NCI-H1048 (cell line): ENCODE measurements around the gene IMMP2L.
"Not testable (repeated sequence)": the region's sequence is repeated elsewhere in the genome, so short reads cannot be mapped to it uniquely, and the experiment has no call there.

Source experiments
- DNase-seq: peaks from one replicate; lab custom pipeline; 2025; lab: John Stamatoyannopoulos, UW

Gene IMMP2L

GRCh38 chr7:111330235-111330523, 232.1 kb downstream of the IMMP2L start:
- no peak for DNase-seq

GRCh38 chr7:111329367-111330234, 232.7 kb downstream of the IMMP2L start:
- no peak for DNase-seq

- no peak for DNase-seq
These were observed 233.8 kb downstream of the IMMP2L start for GRCh38 chr7:111328487-111328886.

- no peak for DNase-seq
These were observed 237.5 kb downstream of the IMMP2L start for GRCh38 chr7:111324776-111325175.

GRCh38 chr7:111324228-111324627, 238.1 kb downstream of the IMMP2L start:
- no peak for DNase-seq

GRCh38 chr7:111323670-111324069, 238.6 kb downstream of the IMMP2L start:
- not testable (repeated sequence) for DNase-seq

- no peak for DNase-seq
These were observed 242.2 kb downstream of the IMMP2L start for GRCh38 chr7:111320133-111320532.

GRCh38 chr7:111312966-111313365, 249.3 kb downstream of the IMMP2L start:
- DNase-seq = no peak

GRCh38 chr7:111308691-111309090, 253.6 kb downstream of the IMMP2L start:
- DNase-seq = no peak

- no peak for DNase-seq
These were observed 260.4 kb downstream of the IMMP2L start for GRCh38 chr7:111301891-111302290.

GRCh38 chr7:111294494-111294893, 267.8 kb downstream of the IMMP2L start:
- no peak for DNase-seq

GRCh38 chr7:111292026-111292470, 270.2 kb downstream of the IMMP2L start:
- DNase-seq = no peak

GRCh38 chr7:111290982-111291381, 271.3 kb downstream of the IMMP2L start:
- no peak for DNase-seq

- no peak for DNase-seq
These were observed 271.9 kb downstream of the IMMP2L start for GRCh38 chr7:111290419-111290818.

GRCh38 chr7:111288441-111288840, 273.9 kb downstream of the IMMP2L start:
- DNase-seq = not testable (repeated sequence)

- no peak for DNase-seq
These were observed 279.7 kb downstream of the IMMP2L start for GRCh38 chr7:111282626-111283025.

- DNase-seq = no peak
These were observed 287.4 kb downstream of the IMMP2L start for GRCh38 chr7:111274857-111275256.

- no peak for DNase-seq
These were observed 290.2 kb downstream of the IMMP2L start for GRCh38 chr7:111272092-111272491.

- not testable (repeated sequence) for DNase-seq
These were observed 291.5 kb downstream of the IMMP2L start for GRCh38 chr7:111270794-111271193.

- DNase-seq = no peak
These were observed 293.4 kb downstream of the IMMP2L start for GRCh38 chr7:111268941-111269340.

- DNase-seq = no peak
These were observed 295.7 kb downstream of the IMMP2L start for GRCh38 chr7:111266613-111267012.

- DNase-seq = no peak
These were observed 296.9 kb downstream of the IMMP2L start for GRCh38 chr7:111265394-111265793.

- no peak for DNase-seq
These were observed 297.3 kb downstream of the IMMP2L start for GRCh38 chr7:111264981-111265380.
